Neural cell (in vitro differentiated cells): ENCODE measurements around the gene CDK5RAP1. TPM values are rescaled to one million over a fixed set of nuclear protein-coding genes. Genes with fewer than 3 reads are reported as not detected.

Source experiments
- H2AFZ ChIP-seq: fragments of 200-600, 300-800 bp; sonication (generic), shearing (Covaris generic); 2 replicates; pipeline ENCODE4 v1.6.0; 2014; ENCODE audit warnings: low read depth, mild to moderate bottlenecking, antibody characterized with exemption, low read length, moderate library complexity
- H3F3A ChIP-seq: fragments of 200-600 bp; shearing (Covaris generic); 2 replicates; pipeline ENCODE4 v1.6.1; 2016; ENCODE audit warnings: mild to moderate bottlenecking, moderate library complexity, mixed read lengths, antibody characterized with exemption, low read length; ENCODE audit not compliant: insufficient read depth, poor library complexity, severe bottlenecking
- H3K27ac ChIP-seq: fragments of 200-600, 300-800 bp; sonication (generic), shearing (Covaris generic); 2 replicates; pipeline ENCODE4 v1.5.1; 2014; ENCODE audit warnings: mild to moderate bottlenecking, low read length, moderate library complexity
- H3K27me3 ChIP-seq: fragments of 300-800, 200-600 bp; sonication (generic), shearing (Covaris generic); 2 replicates; pipeline ENCODE4 v1.6.0; 2014; ENCODE audit warnings: mild to moderate bottlenecking, low read depth, low read length, moderate library complexity; ENCODE audit not compliant: insufficient read depth
- H3K36me3 ChIP-seq: fragments of 300-800, 200-600 bp; sonication (generic), shearing (Covaris generic); 2 replicates; pipeline ENCODE4 v1.5.1; 2014; ENCODE audit warnings: mild to moderate bottlenecking, antibody characterized with exemption, low read length, moderate library complexity; ENCODE audit not compliant: insufficient read depth
- H3K4me2 ChIP-seq: fragments of 300-800, 200-600 bp; sonication (generic), shearing (Covaris generic); 2 replicates; pipeline ENCODE4 v1.6.0; 2014; ENCODE audit warnings: mild to moderate bottlenecking, low read length
- H3K4me3 ChIP-seq: fragments of 300-800, 200-600 bp; sonication (generic), shearing (Covaris generic); 2 replicates; pipeline ENCODE4 v1.5.1; 2014; ENCODE audit warnings: mild to moderate bottlenecking, low read length, moderate library complexity
- H3K79me2 ChIP-seq: fragments of 200-600 bp; shearing (Covaris generic); replicated peaks from 2 replicates; pipeline ENCODE4 v1.6.0; 2014; ENCODE audit warnings: mild to moderate bottlenecking, low read length, moderate library complexity; ENCODE audit not compliant: insufficient read depth
- H3K9ac ChIP-seq: fragments of 300-800, 200-600 bp; sonication (generic), shearing (Covaris generic); 2 replicates; pipeline ENCODE4 v1.6.1; 2016; ENCODE audit warnings: mild to moderate bottlenecking, low read length, mixed read lengths
- H3K9me2 ChIP-seq: fragments of 200-600 bp; shearing (Covaris generic); 2 replicates; pipeline ENCODE4 v1.6.1; 2016; ENCODE audit warnings: mild to moderate bottlenecking, low read length, mixed read lengths; ENCODE audit not compliant: insufficient read depth
- H3K9me3 ChIP-seq: fragments of 200-600, 300-800 bp; sonication (generic), shearing (Covaris generic); 2 replicates; pipeline ENCODE4 v1.6.1; 2016; ENCODE audit warnings: mild to moderate bottlenecking, mixed run types, low read length, moderate library complexity, mixed read lengths
- H4K20me1 ChIP-seq: fragments of 200-600 bp; shearing (Covaris generic); 2 replicates; pipeline ENCODE4 v1.6.1; 2016; ENCODE audit warnings: mild to moderate bottlenecking, mixed run types; ENCODE audit not compliant: insufficient read depth
- EP300 ChIP-seq: fragments of 450-650 bp; conservative IDR thresholded peaks from 2 replicates; pipeline ENCODE4 v1.6.1; 2014; ENCODE audit warnings: antibody characterized with exemption, mild to moderate bottlenecking, moderate library complexity; ENCODE audit not compliant: poor library complexity, severe bottlenecking
- EZH2 ChIP-seq: fragments of 200-600, 300-800 bp; shearing (Covaris generic), sonication (generic); IDR thresholded peaks from 2 replicates; pipeline ENCODE4 v1.6.1; 2014; ENCODE audit warnings: antibody characterized with exemption, low read length, borderline replicate concordance, mild to moderate bottlenecking; ENCODE audit not compliant: insufficient read depth, poor library complexity, severe bottlenecking
- MXI1 ChIP-seq: fragments of 450-650 bp; conservative IDR thresholded peaks from 2 replicates; pipeline ENCODE4 v1.6.1; 2014; ENCODE audit warnings: antibody characterized with exemption, mild to moderate bottlenecking; ENCODE audit not compliant: poor library complexity, severe bottlenecking
- POLR2AphosphoS5 ChIP-seq: IDR thresholded peaks from 2 replicates; pipeline ENCODE4 v1.6.1; 2012
- RAD21 ChIP-seq: fragments of 450-650 bp; conservative IDR thresholded peaks from 2 replicates; pipeline ENCODE4 v1.6.1; 2014; ENCODE audit warnings: antibody characterized with exemption, mild to moderate bottlenecking, moderate library complexity
- SMC3 ChIP-seq: fragments of 450-650 bp; conservative IDR thresholded peaks from 2 replicates; pipeline ENCODE4 v1.6.1; 2014; ENCODE audit warnings: antibody characterized with exemption, mild to moderate bottlenecking, moderate library complexity; ENCODE audit not compliant: poor library complexity
- TAF1 ChIP-seq: IDR thresholded peaks from 2 replicates; pipeline ENCODE4 v1.6.1; 2012; ENCODE audit warnings: low read depth
- polyA plus RNA-seq: library from polyadenylated mRNA; depleted of rRNA; stranded (reverse); fragments of >200 nt; gene quantifications from 2 replicates; pipeline ENCODE4 v1.2.3, GENCODE V29; 2014
- TF ChIP-seq, protein P1 (sequence below): fragments of 450-650 bp; IDR thresholded peaks from 2 replicates; pipeline ENCODE4 v1.5.1; 2014; ENCODE audit warnings: antibody characterized with exemption, mild to moderate bottlenecking, moderate library complexity; ENCODE audit not compliant: poor library complexity, severe bottlenecking
- TF ChIP-seq, protein P2 (sequence below): IDR thresholded peaks from 2 replicates; pipeline ENCODE4 v1.6.1; 2012; ENCODE audit warnings: borderline replicate concordance

CDK5RAP1 gene
- polyA plus RNA-seq, 1 donor from 2014 or later, result 47.2 TPM

DNA sequence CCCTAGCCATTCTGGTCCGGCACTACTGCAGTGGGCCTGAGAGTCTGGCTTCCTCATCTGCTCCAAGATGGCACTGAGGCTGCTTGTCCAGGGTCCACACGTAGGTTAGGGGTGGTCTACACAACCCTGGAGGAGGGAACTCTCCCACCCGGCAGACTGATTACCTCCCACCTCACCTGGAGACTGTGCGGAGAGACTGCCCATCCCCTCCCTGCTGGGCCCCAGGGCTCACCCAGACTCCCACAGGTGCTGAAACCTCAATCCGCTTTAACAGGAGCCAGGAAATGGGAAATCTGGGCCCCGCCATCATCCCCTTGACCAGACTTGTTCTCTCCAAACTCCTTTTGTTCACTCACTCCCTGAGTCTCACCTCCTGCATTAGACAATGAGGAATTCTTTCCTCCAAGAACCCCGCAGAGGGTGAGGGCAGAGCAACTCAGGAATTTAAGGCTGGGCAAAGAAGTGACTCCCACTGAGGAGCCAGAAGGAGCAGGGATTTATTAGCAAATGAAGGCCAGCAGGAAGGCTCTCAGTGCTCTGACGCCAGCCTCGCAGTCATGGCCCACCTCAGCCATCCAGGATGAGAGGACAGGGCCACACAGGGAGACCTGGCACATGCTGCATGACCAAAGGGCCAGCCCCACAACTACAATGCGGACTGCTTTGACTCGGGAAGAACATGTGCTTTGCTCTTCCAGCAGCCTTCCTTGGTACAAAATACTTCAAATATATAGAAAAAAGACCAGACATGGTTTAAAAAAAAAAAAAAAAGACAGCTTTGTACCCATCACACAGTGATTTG is 53.0 kb downstream of the CDK5RAP1 start:
- H3K27me3 ChIP-seq, result no peaks in the 10 kb centered on the region
- H3K4me3 ChIP-seq, result no peak overlapping the region
- no peaks in the 10 kb centered on the region for H3K9me2 ChIP-seq
- H4K20me1 ChIP-seq, result no peaks in the 10 kb centered on the region
- no peak overlapping the region for H3K27ac ChIP-seq
- H3K9me3 ChIP-seq, result no peaks in the 10 kb centered on the region
- H3K79me2 ChIP-seq, result no peaks in the 10 kb centered on the region
- no peak overlapping the region for H3K9ac ChIP-seq
- H3K4me2 ChIP-seq, result no peak overlapping the region
- H3K36me3 ChIP-seq, result no peaks in the 10 kb centered on the region
- H3F3A ChIP-seq, result no peaks in the 10 kb centered on the region
- H2AFZ ChIP-seq, result no peak overlapping the region
- TF ChIP-seq MXI1, result no peak
- no peak for TF ChIP-seq EZH2
- TF ChIP-seq SMC3, result no peak
- TF ChIP-seq, protein P1, sequence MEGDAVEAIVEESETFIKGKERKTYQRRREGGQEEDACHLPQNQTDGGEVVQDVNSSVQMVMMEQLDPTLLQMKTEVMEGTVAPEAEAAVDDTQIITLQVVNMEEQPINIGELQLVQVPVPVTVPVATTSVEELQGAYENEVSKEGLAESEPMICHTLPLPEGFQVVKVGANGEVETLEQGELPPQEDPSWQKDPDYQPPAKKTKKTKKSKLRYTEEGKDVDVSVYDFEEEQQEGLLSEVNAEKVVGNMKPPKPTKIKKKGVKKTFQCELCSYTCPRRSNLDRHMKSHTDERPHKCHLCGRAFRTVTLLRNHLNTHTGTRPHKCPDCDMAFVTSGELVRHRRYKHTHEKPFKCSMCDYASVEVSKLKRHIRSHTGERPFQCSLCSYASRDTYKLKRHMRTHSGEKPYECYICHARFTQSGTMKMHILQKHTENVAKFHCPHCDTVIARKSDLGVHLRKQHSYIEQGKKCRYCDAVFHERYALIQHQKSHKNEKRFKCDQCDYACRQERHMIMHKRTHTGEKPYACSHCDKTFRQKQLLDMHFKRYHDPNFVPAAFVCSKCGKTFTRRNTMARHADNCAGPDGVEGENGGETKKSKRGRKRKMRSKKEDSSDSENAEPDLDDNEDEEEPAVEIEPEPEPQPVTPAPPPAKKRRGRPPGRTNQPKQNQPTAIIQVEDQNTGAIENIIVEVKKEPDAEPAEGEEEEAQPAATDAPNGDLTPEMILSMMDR, result no peak
- TF ChIP-seq, protein P2, sequence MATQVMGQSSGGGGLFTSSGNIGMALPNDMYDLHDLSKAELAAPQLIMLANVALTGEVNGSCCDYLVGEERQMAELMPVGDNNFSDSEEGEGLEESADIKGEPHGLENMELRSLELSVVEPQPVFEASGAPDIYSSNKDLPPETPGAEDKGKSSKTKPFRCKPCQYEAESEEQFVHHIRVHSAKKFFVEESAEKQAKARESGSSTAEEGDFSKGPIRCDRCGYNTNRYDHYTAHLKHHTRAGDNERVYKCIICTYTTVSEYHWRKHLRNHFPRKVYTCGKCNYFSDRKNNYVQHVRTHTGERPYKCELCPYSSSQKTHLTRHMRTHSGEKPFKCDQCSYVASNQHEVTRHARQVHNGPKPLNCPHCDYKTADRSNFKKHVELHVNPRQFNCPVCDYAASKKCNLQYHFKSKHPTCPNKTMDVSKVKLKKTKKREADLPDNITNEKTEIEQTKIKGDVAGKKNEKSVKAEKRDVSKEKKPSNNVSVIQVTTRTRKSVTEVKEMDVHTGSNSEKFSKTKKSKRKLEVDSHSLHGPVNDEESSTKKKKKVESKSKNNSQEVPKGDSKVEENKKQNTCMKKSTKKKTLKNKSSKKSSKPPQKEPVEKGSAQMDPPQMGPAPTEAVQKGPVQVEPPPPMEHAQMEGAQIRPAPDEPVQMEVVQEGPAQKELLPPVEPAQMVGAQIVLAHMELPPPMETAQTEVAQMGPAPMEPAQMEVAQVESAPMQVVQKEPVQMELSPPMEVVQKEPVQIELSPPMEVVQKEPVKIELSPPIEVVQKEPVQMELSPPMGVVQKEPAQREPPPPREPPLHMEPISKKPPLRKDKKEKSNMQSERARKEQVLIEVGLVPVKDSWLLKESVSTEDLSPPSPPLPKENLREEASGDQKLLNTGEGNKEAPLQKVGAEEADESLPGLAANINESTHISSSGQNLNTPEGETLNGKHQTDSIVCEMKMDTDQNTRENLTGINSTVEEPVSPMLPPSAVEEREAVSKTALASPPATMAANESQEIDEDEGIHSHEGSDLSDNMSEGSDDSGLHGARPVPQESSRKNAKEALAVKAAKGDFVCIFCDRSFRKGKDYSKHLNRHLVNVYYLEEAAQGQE, result no peak
- TF ChIP-seq POLR2AphosphoS5, result no peak
- no peak for TF ChIP-seq RAD21
- TF ChIP-seq EP300, result no peak
- TF ChIP-seq TAF1, result no peak

DNA sequence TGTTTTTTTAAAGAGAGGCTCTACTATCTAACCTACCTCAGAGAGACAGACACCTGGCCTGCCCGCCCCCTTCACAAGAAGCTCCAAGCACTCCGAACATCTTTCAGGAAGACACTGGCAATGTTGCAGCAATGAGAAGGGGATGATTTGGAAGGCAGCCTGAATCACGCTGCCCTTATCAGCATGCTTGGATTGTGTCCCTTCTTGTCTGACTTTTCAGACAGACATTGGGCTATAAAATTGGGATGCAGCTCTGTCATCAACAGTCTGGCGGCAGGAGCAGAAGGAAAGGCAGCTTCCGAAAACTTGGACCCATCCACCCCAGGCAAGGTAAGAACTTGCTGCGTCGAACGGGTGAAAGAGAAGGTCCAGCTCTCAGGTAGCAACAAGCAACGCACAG is 56.0 kb downstream of the CDK5RAP1 start:
- Histone ChIP-seq H3K9me2 (no peaks in the 10 kb centered on the region), H3K4me3 (no peak overlapping the region), H3K4me2 (no peak overlapping the region), H3K27me3 (no peaks in the 10 kb centered on the region), H3K79me2 (no peaks in the 10 kb centered on the region), H3K9ac (no peak overlapping the region), H4K20me1 (no peaks in the 10 kb centered on the region), H3K36me3 (no peaks in the 10 kb centered on the region), H2AFZ (no peak overlapping the region), H3K27ac (no peak overlapping the region), H3F3A (no peaks in the 10 kb centered on the region), H3K9me3 (no peaks in the 10 kb centered on the region)
- no peak for TF ChIP-seq EP300
- no peak for TF ChIP-seq EZH2
- TF ChIP-seq POLR2AphosphoS5, result no peak
- TF ChIP-seq SMC3, result no peak
- TF ChIP-seq, protein P1, result no peak
- TF ChIP-seq TAF1, result no peak
- TF ChIP-seq RAD21, result no peak
- TF ChIP-seq MXI1, result no peak
